IMR-90 (cell line): ENCODE measurements around the gene BTBD9. TPM values are rescaled to one million over a fixed set of nuclear protein-coding genes. Genes with fewer than 3 reads are reported as not detected.
A peak's percentile ranks its signal among the peaks of the same experiment; 100 is the strongest.

Source experiments
- ATAC-seq: fragments of 200-7000 bp; cut with Tn5 transposase; 2 replicates; pipeline ENCODE4 v1.9.1; 2020; ENCODE audit warnings: low read depth, mild to moderate bottlenecking, moderate library complexity
- BruUV-seq: library from RNA; stranded (reverse); fragments of 400-500 nt; replicated peaks from 2 replicates; lab custom pipeline; 2021; lab: Mats Ljungman, UMichigan
- CTCF ChIA-PET: fragments of 300-600 bp; formaldehyde crosslinking; extraction: SDS; loops from one replicate; lab custom pipeline; 2021; ENCODE audit warnings: antibody characterized with exemption; lab: Yijun Ruan, JAX
- POLR2A ChIA-PET: fragments of 300-600 bp; sonication (Branson Sonifier 250); formaldehyde crosslinking; loops from one replicate; lab custom pipeline; 2022; ENCODE audit warnings: antibody characterized with exemption; ENCODE audit not compliant: unreplicated experiment; lab: Charles Lee
- DNase-seq: peaks from one replicate; pipeline ENCODE4 v3.0.0; 2013
- H2AFZ ChIP-seq: replicated peaks from 2 replicates; pipeline ENCODE3; 2013; ENCODE audit warnings: low read length, mild to moderate bottlenecking; ENCODE audit not compliant: poor library complexity
- H2AK5ac ChIP-seq: 2 replicates; pipeline ENCODE4 v1.6.1; 2013; ENCODE audit warnings: low read depth, low read length, inconsistent platforms
- H2AK9ac ChIP-seq: replicated peaks from 2 replicates; pipeline ENCODE3; 2013; ENCODE audit warnings: mild to moderate bottlenecking, low read depth, low read length, moderate library complexity; ENCODE audit not compliant: poor library complexity
- H2BK120ac ChIP-seq: 2 replicates; pipeline ENCODE4 v1.6.1; 2013; ENCODE audit warnings: low read depth, low read length, inconsistent platforms
- H2BK15ac ChIP-seq: 3 replicates; pipeline ENCODE4 v1.6.1; 2013; ENCODE audit warnings: low read depth, low read length, inconsistent platforms
- H2BK20ac ChIP-seq: 2 replicates; pipeline ENCODE4 v1.6.1; 2013; ENCODE audit warnings: low read depth, mild to moderate bottlenecking, inconsistent platforms, low read length, moderate library complexity
- H2BK5ac ChIP-seq: 2 replicates; pipeline ENCODE4 v1.6.1; 2013; ENCODE audit warnings: mild to moderate bottlenecking, low read depth, low read length, inconsistent platforms; ENCODE audit not compliant: poor library complexity, severe bottlenecking
- H3K14ac ChIP-seq: replicated peaks from 2 replicates; pipeline ENCODE4 v1.6.1; 2013; ENCODE audit warnings: low read depth, low read length, inconsistent platforms
- H3K18ac ChIP-seq: 2 replicates; pipeline ENCODE4 v1.6.1; 2013; ENCODE audit warnings: low read depth, low read length, control low read depth
- H3K23ac ChIP-seq: 2 replicates; pipeline ENCODE4 v1.6.1; 2013; ENCODE audit warnings: low read depth, low read length, inconsistent platforms
- H3K27ac ChIP-seq: 2 replicates; pipeline ENCODE4 v1.5.1; 2013; ENCODE audit warnings: mild to moderate bottlenecking, control low read depth, low read length; ENCODE audit not compliant: insufficient read depth
- H3K27me3 ChIP-seq: 2 replicates; pipeline ENCODE4 v1.6.1; 2013; ENCODE audit warnings: low read length; ENCODE audit not compliant: control insufficient read depth, insufficient read depth
- H3K36me3 ChIP-seq: 2 replicates; pipeline ENCODE4 v1.6.1; 2013; ENCODE audit warnings: low read length, mixed read lengths; ENCODE audit not compliant: control insufficient read depth, insufficient read depth
- H3K4ac ChIP-seq: 2 replicates; pipeline ENCODE4 v1.6.1; 2013; ENCODE audit warnings: low read depth, low read length, inconsistent platforms
- H3K4me1 ChIP-seq: 2 replicates; pipeline ENCODE4 v1.6.1; 2013; ENCODE audit warnings: low read length, mixed read lengths; ENCODE audit not compliant: control insufficient read depth, insufficient read depth
- H3K4me2 ChIP-seq: 2 replicates; pipeline ENCODE4 v1.6.1; 2013; ENCODE audit warnings: low read depth, mild to moderate bottlenecking, control low read depth, low read length, moderate library complexity
- H3K4me3 ChIP-seq: 2 replicates; pipeline ENCODE4 v1.5.1; 2013; ENCODE audit warnings: low read depth, mild to moderate bottlenecking, control low read depth, low read length, moderate library complexity; ENCODE audit not compliant: insufficient read depth
- H3K56ac ChIP-seq: 2 replicates; pipeline ENCODE4 v1.6.1; 2013; ENCODE audit warnings: low read length, inconsistent platforms; ENCODE audit not compliant: insufficient read depth; ENCODE audit errors: extremely low read depth
- H3K79me1 ChIP-seq, 2 experiments: 2 replicates each; pipeline ENCODE4 v1.6.1; 2013; ENCODE audit warnings: low read length in 2 of 2, inconsistent platforms in 1 of 2, low read depth in 1 of 2
- H3K9ac ChIP-seq: 2 replicates; pipeline ENCODE4 v1.6.1; 2013; ENCODE audit warnings: low read depth, low read length, control low read depth
- H3K9me1 ChIP-seq: 2 replicates; pipeline ENCODE4 v1.6.1; 2013; ENCODE audit warnings: low read length, inconsistent platforms; ENCODE audit not compliant: insufficient read depth
- H3K9me3 ChIP-seq: 2 replicates; pipeline ENCODE4 v1.6.1; 2013; ENCODE audit warnings: low read length; ENCODE audit not compliant: control insufficient read depth, insufficient read depth
- H4K20me1 ChIP-seq: 2 replicates; pipeline ENCODE4 v1.6.1; 2013; ENCODE audit warnings: low read length, inconsistent platforms; ENCODE audit not compliant: insufficient read depth
- H4K5ac ChIP-seq: 2 replicates; pipeline ENCODE4 v1.6.1; 2013; ENCODE audit warnings: mild to moderate bottlenecking, low read depth, low read length, control low read depth
- H4K8ac ChIP-seq, 2 experiments: 2 replicates each; pipeline ENCODE4 v1.6.1; 2013; ENCODE audit warnings: low read depth in 2 of 2, low read length in 2 of 2, control low read depth in 1 of 2, inconsistent platforms in 1 of 2
- H4K91ac ChIP-seq: 2 replicates; pipeline ENCODE4 v1.6.1; 2013; ENCODE audit warnings: low read depth, low read length, inconsistent platforms; ENCODE audit not compliant: insufficient read depth
- BHLHE40 ChIP-seq: fragments of 150-350 bp; IDR thresholded peaks from 2 replicates; pipeline ENCODE4 v1.6.1; 2016; ENCODE audit warnings: mild to moderate bottlenecking, low read depth, low read length
- CEBPB ChIP-seq: IDR thresholded peaks from 2 replicates; pipeline ENCODE4 v1.6.1; 2012; ENCODE audit warnings: low read depth, low read length, improper control_type of control experiment
- CHD1 ChIP-seq: IDR thresholded peaks from 2 replicates; pipeline ENCODE4 v1.6.1; 2012; ENCODE audit warnings: low read depth, low read length, improper control_type of control experiment
- CTCF ChIP-seq: conservative IDR thresholded peaks from 2 replicates; pipeline ENCODE4 v1.5.1; 2012; ENCODE audit warnings: mild to moderate bottlenecking, low read depth, low read length, improper control_type of control experiment
- ELK1 ChIP-seq: fragments of 150-350 bp; IDR thresholded peaks from 2 replicates; pipeline ENCODE4 v1.6.1; 2016; ENCODE audit warnings: low read depth, mild to moderate bottlenecking, low read length, moderate library complexity, borderline replicate concordance
- FOS ChIP-seq: fragments of 150-350 bp; IDR thresholded peaks from 2 replicates; pipeline ENCODE4 v1.6.1; 2016; ENCODE audit warnings: low read depth, low read length
- MAFK ChIP-seq: IDR thresholded peaks from 2 replicates; pipeline ENCODE4 v1.6.1; 2012; ENCODE audit warnings: low read depth, low read length, improper control_type of control experiment
- MAZ ChIP-seq: IDR thresholded peaks from 2 replicates; pipeline ENCODE4 v1.6.1; 2012; ENCODE audit warnings: low read depth, mild to moderate bottlenecking, low read length, improper control_type of control experiment, moderate library complexity, borderline replicate concordance
- MXI1 ChIP-seq: IDR thresholded peaks from 2 replicates; pipeline ENCODE4 v1.6.1; 2012; ENCODE audit warnings: low read depth, mild to moderate bottlenecking, low read length, moderate library complexity, borderline replicate concordance
- NFE2L2 ChIP-seq: fragments of 150-350 bp; IDR thresholded peaks from 2 replicates; pipeline ENCODE4 v1.6.1; 2016; ENCODE audit warnings: low read depth, mild to moderate bottlenecking, low read length
- POLR2A ChIP-seq: IDR thresholded peaks from 2 replicates; pipeline ENCODE4 v1.6.1; 2012; ENCODE audit warnings: mild to moderate bottlenecking, low read depth, low read length
- RAD21 ChIP-seq: IDR thresholded peaks from 2 replicates; pipeline ENCODE4 v1.6.1; 2012; ENCODE audit warnings: low read length, improper control_type of control experiment
- RCOR1 ChIP-seq: IDR thresholded peaks from 2 replicates; pipeline ENCODE4 v1.6.1; 2012; ENCODE audit warnings: mild to moderate bottlenecking, low read length, improper control_type of control experiment; ENCODE audit not compliant: insufficient replicate concordance
- RFX5 ChIP-seq: IDR thresholded peaks from 2 replicates; pipeline ENCODE4 v1.8.0; 2012; ENCODE audit warnings: low read depth, mild to moderate bottlenecking, low read length, moderate library complexity
- SMC3 ChIP-seq: fragments of 150-350 bp; IDR thresholded peaks from 2 replicates; pipeline ENCODE4 v1.6.1; 2016; ENCODE audit warnings: low read depth, mild to moderate bottlenecking, antibody characterized with exemption, low read length, moderate library complexity
- USF2 ChIP-seq: fragments of 150-350 bp; IDR thresholded peaks from 2 replicates; pipeline ENCODE4 v1.6.1; 2017; ENCODE audit warnings: mild to moderate bottlenecking, antibody characterized with exemption, low read length, low read depth
- WGBS, 2 experiments: methylation state at CpG; one replicate each; pipeline versions ENCODE4 v1.1.5 to v1.1.7; 2013; ENCODE audit warnings: missing lambda C conversion rate in 2 of 2; ENCODE audit not compliant: insufficient read length in 1 of 2; ENCODE audit errors: extremely low coverage in 2 of 2; 5-methylcytosine and 5-hydroxymethylcytosine counted together
- dilution Hi-C: fragments of 300-500 bp; cut with HindIII; formaldehyde crosslinking; loops from one replicate; pipeline ENCODE4 v1.14.3; 2018; ENCODE audit warnings: low sequenced_read_pairs; ENCODE audit not compliant: unreplicated experiment
- in situ Hi-C: fragments of 300-500 bp; cut with MboI; formaldehyde crosslinking; loops from 3 replicates; pipeline ENCODE4 v1.14.3; 2019; ENCODE audit warnings: low sequenced_read_pairs, inconsistent platforms, mixed read lengths
- intact Hi-C: fragments of 100-400 bp; cut with micrococcal nuclease; formaldehyde crosslinking; loops from 2 replicates; pipeline ENCODE4 v1.10.0; 2022
- polyA plus RNA-seq, 3 experiments: library from polyadenylated mRNA; depleted of rRNA; stranded (reverse); fragments of >200 nt; gene quantifications; 2 replicates each; pipeline ENCODE4 v1.2.3, GENCODE V29; 2012; ENCODE audit warnings: low replicate concordance in 1 of 3
- total RNA-seq: library from RNA; depleted of rRNA; stranded (reverse); fragments of >200 nt; gene quantifications from 2 replicates; pipeline ENCODE4 v1.2.3, GENCODE V29; 2012

The BTBD9 gene
- total and polyA plus RNA-seq, 2 of the 4 experiments (the other 2 are of a cell fraction), result 4.1 to 22.0 TPM

- Histone ChIP-seq H3K4me2 (no peak overlapping the region), H3K18ac (no peak overlapping the region), H3K27me3 (no peaks in the 10 kb centered on the region), H2BK15ac (no peak overlapping the region), H3K9me3 (no peaks in the 10 kb centered on the region), H3K36me3 (peaks cover 16% of the 10 kb centered on the region), H2AK5ac (no peak overlapping the region), H3K56ac (no peak overlapping the region), H3K9me1 (peaks cover 23% of the 10 kb centered on the region), H4K20me1 (peaks cover 51% of the 10 kb centered on the region), H2BK120ac (no peak overlapping the region), H3K27ac (no peak overlapping the region), H2AFZ (no peak overlapping the region), H3K23ac (no peak overlapping the region), H2BK20ac (no peak overlapping the region), H3K9ac (no peak overlapping the region), H3K14ac (no peak overlapping the region), H4K8ac (no peak overlapping the region), H4K91ac (no peak overlapping the region), H2AK9ac (no peak overlapping the region), H2BK5ac (no peak overlapping the region), H4K5ac (no peak overlapping the region), H3K4me1 (peaks cover 26% of the 10 kb centered on the region), H3K4ac (no peak overlapping the region), H3K79me1 (peaks cover 19 to 88% of the 10 kb centered on the region in 2 experiments), H3K4me3 (no peak overlapping the region)
- POLR2A ChIA-PET, result no interaction called here
- CTCF ChIA-PET, result interaction anchor here (0.5 kb wide), 1 partner anchor 98 kb away, joined by 3 read pairs; no protein-coding TSS in a partner anchor
- dilution Hi-C loops (no loop called here), in situ Hi-C loops (no loop called here), intact Hi-C loops (loop anchor here (10.0 kb wide), 1 partner anchor 449 kb away; no protein-coding TSS in a partner anchor)
- 87% methylated on average over 3 of the region's 16 CpGs; no CpG with 5 or more reads in 1 of the 2 experiments for whole genome bisulfite sequencing, 2 experiments
- DNase-seq (no peak), ATAC-seq (no peak)
- TSS peak; percentile 71 for BruUV-seq
- TF ChIP-seq RAD21 (no peak), MXI1 (no peak), POLR2A (no peak), SMC3 (no peak), CTCF (no peak), RCOR1 (no peak), NFE2L2 (no peak), ELK1 (no peak), RFX5 (no peak), BHLHE40 (no peak), MAFK (no peak), CHD1 (no peak), CEBPB (no peak), USF2 (no peak), MAZ (no peak), FOS (no peak)
These were observed 485.9 kb downstream of the BTBD9 start for GRCh38 chr6:38153798-38154345.
